Esophagus squamous epithelium (tissue), 4 donors: ENCODE data around the gene TPSG1.

ENCODE experiments used
- POLR2A ChIP-seq, 4 donors: fragments of 450-650 bp; IDR thresholded peaks; one replicate each; pipeline ENCODE4 v1.6.1; 2017; ENCODE audit warnings: antibody characterized with exemption in 4 of 4, mild to moderate bottlenecking in 4 of 4, moderate library complexity in 3 of 4
- TF ChIP-seq, protein P1 (sequence below), 6 experiments: fragments of 450-650 bp in 4 of 6; fragments of 200-600 bp in 2 of 6; sonication (generic) in 2 of 6; IDR thresholded peaks; one replicate each; pipeline ENCODE4 v1.5.1; 2016 to 2019; ENCODE audit warnings: antibody characterized with exemption in 6 of 6, mild to moderate bottlenecking in 4 of 6, moderate library complexity in 4 of 6

DNA sequence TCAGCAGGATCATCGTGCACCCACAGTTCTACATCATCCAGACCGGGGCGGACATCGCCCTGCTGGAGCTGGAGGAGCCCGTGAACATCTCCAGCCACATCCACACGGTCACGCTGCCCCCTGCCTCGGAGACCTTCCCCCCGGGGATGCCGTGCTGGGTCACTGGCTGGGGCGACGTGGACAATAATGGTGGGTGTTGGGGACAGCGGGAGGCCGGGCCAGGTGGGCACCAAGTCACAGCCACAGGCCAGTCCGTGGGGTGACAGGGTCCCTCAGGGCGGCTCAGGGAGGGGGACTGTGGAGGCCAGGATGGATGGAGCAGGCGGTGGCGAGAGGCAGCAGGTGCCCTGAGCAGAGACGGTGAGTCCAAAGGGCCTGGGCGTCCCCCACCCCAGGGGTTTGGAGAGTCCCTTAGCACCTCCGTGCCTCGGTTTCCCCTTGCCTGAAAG lies 31.8 kb upstream of the TPSG1 start:
- no peak for TF ChIP-seq POLR2A (IDR thresholded peaks at IDR 0.05)
- TF ChIP-seq, protein P1, sequence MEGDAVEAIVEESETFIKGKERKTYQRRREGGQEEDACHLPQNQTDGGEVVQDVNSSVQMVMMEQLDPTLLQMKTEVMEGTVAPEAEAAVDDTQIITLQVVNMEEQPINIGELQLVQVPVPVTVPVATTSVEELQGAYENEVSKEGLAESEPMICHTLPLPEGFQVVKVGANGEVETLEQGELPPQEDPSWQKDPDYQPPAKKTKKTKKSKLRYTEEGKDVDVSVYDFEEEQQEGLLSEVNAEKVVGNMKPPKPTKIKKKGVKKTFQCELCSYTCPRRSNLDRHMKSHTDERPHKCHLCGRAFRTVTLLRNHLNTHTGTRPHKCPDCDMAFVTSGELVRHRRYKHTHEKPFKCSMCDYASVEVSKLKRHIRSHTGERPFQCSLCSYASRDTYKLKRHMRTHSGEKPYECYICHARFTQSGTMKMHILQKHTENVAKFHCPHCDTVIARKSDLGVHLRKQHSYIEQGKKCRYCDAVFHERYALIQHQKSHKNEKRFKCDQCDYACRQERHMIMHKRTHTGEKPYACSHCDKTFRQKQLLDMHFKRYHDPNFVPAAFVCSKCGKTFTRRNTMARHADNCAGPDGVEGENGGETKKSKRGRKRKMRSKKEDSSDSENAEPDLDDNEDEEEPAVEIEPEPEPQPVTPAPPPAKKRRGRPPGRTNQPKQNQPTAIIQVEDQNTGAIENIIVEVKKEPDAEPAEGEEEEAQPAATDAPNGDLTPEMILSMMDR (IDR thresholded peaks at IDR 0.05), result no peak
